Stimulated activated CD8-positive, alpha-beta memory T cell treated with anti-CD3 and anti-CD28 coated beads, Interleukin-7, amount 100 ng/mL, for 48 hours (primary cell): ENCODE data around the gene NR2E3.
"Not testable (repeated sequence)": the region's sequence is repeated elsewhere in the genome, so short reads cannot be mapped to it uniquely, and the experiment has no call there.

Experiments
- DNase-seq, 2 donors: peaks; one replicate each; pipeline ENCODE4 v3.0.0-alpha.2; 2020; ENCODE audit warnings: low read depth in 1 of 2; ENCODE audit errors: extremely low read depth in 1 of 2

The NR2E3 gene

GRCh38 chr15:71813723-71814470 lies 3.5 kb downstream of the NR2E3 start:
- DNase-seq: no peak

DNA sequence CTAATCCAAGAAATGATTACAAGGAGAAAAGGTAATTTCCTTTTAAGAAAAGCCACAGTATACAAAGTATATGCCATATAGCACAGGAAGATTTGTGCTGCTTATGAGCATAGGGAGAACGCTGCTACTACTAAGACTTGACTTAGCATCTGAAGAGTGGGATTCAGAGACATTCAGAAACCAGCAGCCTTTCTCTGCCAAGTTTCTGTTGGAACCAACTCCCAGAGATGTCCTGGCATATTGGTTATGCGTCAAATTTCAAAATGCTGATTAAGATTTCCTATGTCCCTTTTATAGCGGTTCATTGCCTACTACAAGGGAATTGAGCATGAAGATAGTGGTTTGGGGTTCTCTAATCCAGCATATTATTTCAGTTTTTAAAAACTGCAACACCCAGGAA lies 4.9 kb downstream of the NR2E3 start:
- DNase-seq: no peak

- DNase-seq: no peak
Observed at GRCh38 chr15:71817351-71817750, 7.0 kb downstream of the NR2E3 start.

GRCh38 chr15:71820127-71820526 lies 9.8 kb downstream of the NR2E3 start:
- DNase-seq: no peak

DNA sequence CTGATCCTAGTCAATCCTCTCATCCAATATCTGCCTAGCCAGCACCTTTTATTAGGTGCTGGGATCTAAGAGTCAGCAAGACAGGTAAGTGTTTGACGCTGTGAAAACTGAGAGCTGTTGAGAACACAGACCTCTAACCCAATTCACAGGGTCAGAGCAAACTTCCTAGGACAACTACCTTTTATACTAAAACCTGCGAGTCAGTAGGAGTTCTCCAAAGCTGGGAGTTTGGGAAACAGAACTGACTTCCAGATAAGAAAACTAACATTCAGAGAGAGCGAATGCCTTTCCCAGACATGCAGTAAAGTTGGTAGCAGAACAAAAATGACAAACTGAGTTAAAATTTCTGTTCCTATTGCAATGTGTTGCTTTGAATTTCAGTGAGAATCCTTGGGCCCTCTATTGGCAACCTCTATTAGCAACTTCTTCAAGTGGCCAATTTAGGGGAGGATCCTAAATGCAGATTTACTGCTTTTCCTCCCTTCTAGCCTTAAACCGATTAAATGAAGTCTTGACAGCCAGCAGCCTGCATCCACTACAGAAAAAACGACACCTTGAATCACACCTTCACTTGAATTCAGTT lies 11.3 kb downstream of the NR2E3 start:
- DNase-seq: no peak

GRCh38 chr15:71822890-71823630 lies 12.7 kb downstream of the NR2E3 start:
- no peak for DNase-seq

GRCh38 chr15:71823801-71824200 lies 13.4 kb downstream of the NR2E3 start:
- DNase-seq: no peak

- DNase-seq: no peak
Observed at GRCh38 chr15:71825021-71825730, 14.8 kb downstream of the NR2E3 start.

GRCh38 chr15:71826196-71826595 lies 15.8 kb downstream of the NR2E3 start:
- no peak for DNase-seq

DNA sequence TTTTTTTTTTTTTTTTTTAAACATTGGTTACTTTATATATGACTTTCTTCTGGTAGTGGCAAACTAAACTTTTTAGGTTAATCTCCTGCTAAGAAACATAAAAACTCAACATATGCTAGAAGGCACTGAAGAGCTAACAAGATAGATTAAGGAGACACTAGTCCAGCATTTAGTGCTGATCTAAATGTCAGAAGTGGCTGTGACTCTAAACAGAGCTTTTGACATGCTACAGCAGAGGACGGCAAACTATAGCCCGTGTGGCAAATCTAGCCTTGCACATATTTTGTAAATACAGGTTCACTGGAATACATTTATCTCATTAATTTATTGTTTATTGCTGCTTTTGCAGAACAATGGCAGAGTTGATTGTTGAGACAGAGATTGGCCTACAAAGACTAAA lies 20.6 kb downstream of the NR2E3 start:
- no peak for DNase-seq

DNA sequence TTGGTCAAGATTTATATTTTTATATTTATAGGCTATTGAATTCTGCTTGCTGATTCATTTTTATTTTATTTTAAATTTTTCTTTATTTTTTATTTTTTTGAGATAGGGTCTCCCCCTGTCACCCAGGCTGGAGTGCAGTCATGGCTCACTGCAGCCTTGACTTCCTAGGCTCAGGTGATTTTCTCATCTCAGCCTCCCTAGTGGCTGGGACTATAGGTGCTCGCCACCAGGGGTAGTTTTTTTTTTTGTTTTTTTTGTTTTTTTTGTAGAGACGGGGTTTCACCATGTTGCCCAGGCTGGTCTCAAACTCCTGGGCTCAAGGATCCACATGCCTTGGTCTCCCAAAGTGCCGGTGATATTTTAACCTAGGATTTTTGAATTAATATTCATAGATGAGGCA lies 31.2 kb downstream of the NR2E3 start:
- DNase-seq: no peak

GRCh38 chr15:71844916-71845315 lies 34.6 kb downstream of the NR2E3 start:
- DNase-seq: no peak

DNA sequence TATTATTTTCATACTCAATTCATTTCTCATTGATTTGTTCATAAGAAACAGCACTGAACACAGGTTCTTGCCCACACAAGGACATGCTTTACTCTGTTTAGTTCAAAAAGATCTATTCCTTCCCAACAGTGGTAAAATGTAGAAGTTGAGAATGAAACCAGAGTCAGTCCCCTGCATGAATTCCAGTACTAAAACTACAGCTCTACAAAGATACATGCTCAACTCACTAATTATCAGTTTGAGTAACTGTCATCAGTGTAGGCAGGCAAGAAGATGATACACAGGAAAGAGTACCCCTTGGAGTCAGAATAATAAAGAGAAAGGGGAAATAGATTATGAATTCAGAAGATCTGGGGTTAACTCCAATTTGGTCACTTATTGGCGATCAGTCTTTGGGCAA lies 43.2 kb downstream of the NR2E3 start:
- no peak for DNase-seq

DNA sequence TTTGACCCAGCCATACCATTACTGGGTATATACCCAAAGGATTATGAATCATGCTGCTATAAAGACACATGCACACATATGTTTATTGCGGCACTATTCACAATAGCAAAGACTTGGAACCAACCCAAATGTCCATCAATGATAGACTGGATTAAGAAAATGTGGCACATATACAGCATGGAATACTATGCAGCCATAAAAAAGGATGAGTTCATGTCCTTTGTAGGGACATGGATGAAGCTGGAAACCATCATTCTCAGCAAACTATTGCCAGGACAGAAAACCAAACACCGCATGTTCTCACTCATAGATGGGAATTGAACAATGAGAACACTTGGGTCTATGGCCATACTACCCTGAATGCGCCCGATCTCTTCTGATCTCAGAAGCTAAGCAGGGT lies 47.9 kb downstream of the NR2E3 start:
- not testable (repeated sequence) for DNase-seq
